GM18867 (cell line): ENCODE data around the gene ARMH2.
"Not testable (repeated sequence)": the region's sequence is repeated elsewhere in the genome, so short reads cannot be mapped to it uniquely, and the experiment has no call there.

Experiments used
- ATAC-seq: cut with Tn5 transposase; IDR thresholded peaks from one replicate; pipeline ENCODE4 v1.9.1; 2021; ENCODE audit warnings: mild to moderate bottlenecking, moderate library complexity; ENCODE audit not compliant: unreplicated experiment

ARMH2 gene

GRCh38 chr6:24765968-24766367 is 32.7 kb downstream of the ARMH2 start:
- not testable (repeated sequence) for ATAC-seq

GRCh38 chr6:24764833-24765828 is 33.6 kb downstream of the ARMH2 start:
- ATAC-seq: not testable (repeated sequence)

GRCh38 chr6:24763578-24763977 is 35.1 kb downstream of the ARMH2 start:
- no peak for ATAC-seq

- no peak for ATAC-seq
Observed at GRCh38 chr6:24761851-24762250, 36.9 kb downstream of the ARMH2 start.

GRCh38 chr6:24761193-24761835 is 37.4 kb downstream of the ARMH2 start:
- ATAC-seq: no peak

- no peak for ATAC-seq
Observed at GRCh38 chr6:24760210-24760609, 38.5 kb downstream of the ARMH2 start.

- no peak for ATAC-seq
Observed at GRCh38 chr6:24759718-24760117, 39.0 kb downstream of the ARMH2 start.

GRCh38 chr6:24757611-24758010 is 41.1 kb downstream of the ARMH2 start:
- ATAC-seq: no peak

GRCh38 chr6:24755279-24755678 is 43.4 kb downstream of the ARMH2 start:
- ATAC-seq: no peak

- not testable (repeated sequence) for ATAC-seq
Observed at GRCh38 chr6:24754378-24754777, 44.3 kb downstream of the ARMH2 start.

- no peak for ATAC-seq
Observed at GRCh38 chr6:24753545-24753944, 45.2 kb downstream of the ARMH2 start.

- no peak for ATAC-seq
Observed at GRCh38 chr6:24752917-24753492, 45.7 kb downstream of the ARMH2 start.

GRCh38 chr6:24752503-24752902 is 46.2 kb downstream of the ARMH2 start:
- no peak for ATAC-seq

GRCh38 chr6:24750878-24751277 is 47.8 kb downstream of the ARMH2 start:
- not testable (repeated sequence) for ATAC-seq

GRCh38 chr6:24749297-24749696 is 49.4 kb downstream of the ARMH2 start:
- ATAC-seq: no peak
